Colonic mucosa (tissue), 4 donors: ENCODE data around the gene ST3GAL3. TPM values are rescaled to one million over a fixed set of nuclear protein-coding genes. Genes with fewer than 3 reads are reported as not detected.

ENCODE experiments used
- DNase-seq: peaks from one replicate; pipeline ENCODE4 v3.0.0-alpha.2; 2020
- H3K27ac ChIP-seq: fragments of 200-600 bp; one replicate; pipeline ENCODE4 v1.8.0; 2021
- H3K27me3 ChIP-seq: fragments of 200-600 bp; one replicate; pipeline ENCODE4 v1.8.0; 2021
- H3K36me3 ChIP-seq: fragments of 200-600 bp; one replicate; pipeline ENCODE4 v1.8.0; 2021
- H3K4me1 ChIP-seq: fragments of 200-600 bp; one replicate; pipeline ENCODE4 v1.8.0; 2021; ENCODE audit warnings: mild to moderate bottlenecking
- H3K4me3 ChIP-seq: fragments of 200-600 bp; one replicate; pipeline ENCODE4 v1.8.0; 2021
- H3K9ac ChIP-seq, 2 donors: one replicate each; pipeline ENCODE4 v1.7.0; 2013; ENCODE audit warnings: control low read depth in 2 of 2, low read depth in 2 of 2, low read length in 2 of 2
- H3K9me3 ChIP-seq: fragments of 200-600 bp; one replicate; pipeline ENCODE4 v1.8.0; 2021
- intact Hi-C: fragments of 100-400 bp; cut with DNase I; formaldehyde crosslinking; loops from one replicate; pipeline ENCODE4 v1.14.1; 2022
- total RNA-seq, 2 donors: library from RNA; stranded (reverse); fragmentation: NEBNext Ultra II Directional in 1 of 2; extraction: Animal tissue kit (Norgen Biotek cat#: 25700) in 1 of 2; gene quantifications; one replicate each; pipeline ENCODE4 v1.2.1, GENCODE V29; 2021
- TF ChIP-seq, protein P1 (sequence below): fragments of 200-600 bp; IDR thresholded peaks from one replicate; pipeline ENCODE4 v1.8.0; 2022; ENCODE audit warnings: antibody characterized with exemption, mild to moderate bottlenecking
- donor health status: healthy.
- donor health status: DM: no; HTN: no; CAD: no.
- donor health status: DM: no; HTN: no; CAD: no.

The ST3GAL3 gene
- total RNA-seq, 2 donors from 2014 or later: 5.1 to 6.0 TPM

DNA sequence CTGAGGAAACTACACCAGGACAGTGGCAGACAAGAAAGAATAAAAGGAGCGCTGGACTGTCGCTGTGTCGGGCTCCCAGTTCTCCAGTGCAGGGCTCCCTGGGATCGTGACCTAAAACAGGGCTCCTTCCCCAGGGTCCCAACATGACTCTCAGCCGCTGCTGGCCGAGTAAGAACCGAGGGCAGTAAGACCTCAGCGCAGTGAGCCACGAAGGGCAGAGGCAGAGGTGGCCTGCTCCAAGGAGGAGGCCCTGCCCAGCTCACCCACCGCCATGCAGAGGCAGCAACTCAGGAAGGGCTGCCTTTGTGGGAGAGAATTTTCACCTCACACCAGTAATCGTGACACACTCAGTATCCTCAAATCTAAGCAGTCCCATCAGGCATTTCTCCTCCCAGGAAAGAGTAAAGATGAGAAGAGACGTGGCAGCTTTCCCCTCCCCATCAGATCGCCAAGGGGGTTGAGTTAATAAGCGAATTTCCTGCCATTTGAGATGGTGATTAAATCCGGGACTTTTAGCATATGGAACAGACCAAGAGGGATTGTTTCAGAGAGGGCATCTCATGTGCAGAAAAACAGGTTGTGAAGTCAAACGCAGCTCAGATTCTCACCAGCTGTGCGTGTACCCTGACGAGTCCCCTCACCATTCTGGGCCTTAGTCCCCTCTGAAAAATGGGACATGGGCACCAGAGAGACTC, 206.5 kb downstream of the ST3GAL3 start:
- H3K9ac ChIP-seq: no peak overlapping the region
- H3K27ac ChIP-seq: no peak overlapping the region
- no peaks in the 10 kb centered on the region for H3K36me3 ChIP-seq
- TF ChIP-seq, protein P1, sequence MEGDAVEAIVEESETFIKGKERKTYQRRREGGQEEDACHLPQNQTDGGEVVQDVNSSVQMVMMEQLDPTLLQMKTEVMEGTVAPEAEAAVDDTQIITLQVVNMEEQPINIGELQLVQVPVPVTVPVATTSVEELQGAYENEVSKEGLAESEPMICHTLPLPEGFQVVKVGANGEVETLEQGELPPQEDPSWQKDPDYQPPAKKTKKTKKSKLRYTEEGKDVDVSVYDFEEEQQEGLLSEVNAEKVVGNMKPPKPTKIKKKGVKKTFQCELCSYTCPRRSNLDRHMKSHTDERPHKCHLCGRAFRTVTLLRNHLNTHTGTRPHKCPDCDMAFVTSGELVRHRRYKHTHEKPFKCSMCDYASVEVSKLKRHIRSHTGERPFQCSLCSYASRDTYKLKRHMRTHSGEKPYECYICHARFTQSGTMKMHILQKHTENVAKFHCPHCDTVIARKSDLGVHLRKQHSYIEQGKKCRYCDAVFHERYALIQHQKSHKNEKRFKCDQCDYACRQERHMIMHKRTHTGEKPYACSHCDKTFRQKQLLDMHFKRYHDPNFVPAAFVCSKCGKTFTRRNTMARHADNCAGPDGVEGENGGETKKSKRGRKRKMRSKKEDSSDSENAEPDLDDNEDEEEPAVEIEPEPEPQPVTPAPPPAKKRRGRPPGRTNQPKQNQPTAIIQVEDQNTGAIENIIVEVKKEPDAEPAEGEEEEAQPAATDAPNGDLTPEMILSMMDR: no peak
- no peaks in the 10 kb centered on the region for H3K4me1 ChIP-seq
- no peaks in the 10 kb centered on the region for H3K27me3 ChIP-seq
- H3K9me3 ChIP-seq: no peaks in the 10 kb centered on the region
- intact Hi-C loops: no loop called here
- DNase-seq: no peak
- H3K4me3 ChIP-seq: no peak overlapping the region

DNA sequence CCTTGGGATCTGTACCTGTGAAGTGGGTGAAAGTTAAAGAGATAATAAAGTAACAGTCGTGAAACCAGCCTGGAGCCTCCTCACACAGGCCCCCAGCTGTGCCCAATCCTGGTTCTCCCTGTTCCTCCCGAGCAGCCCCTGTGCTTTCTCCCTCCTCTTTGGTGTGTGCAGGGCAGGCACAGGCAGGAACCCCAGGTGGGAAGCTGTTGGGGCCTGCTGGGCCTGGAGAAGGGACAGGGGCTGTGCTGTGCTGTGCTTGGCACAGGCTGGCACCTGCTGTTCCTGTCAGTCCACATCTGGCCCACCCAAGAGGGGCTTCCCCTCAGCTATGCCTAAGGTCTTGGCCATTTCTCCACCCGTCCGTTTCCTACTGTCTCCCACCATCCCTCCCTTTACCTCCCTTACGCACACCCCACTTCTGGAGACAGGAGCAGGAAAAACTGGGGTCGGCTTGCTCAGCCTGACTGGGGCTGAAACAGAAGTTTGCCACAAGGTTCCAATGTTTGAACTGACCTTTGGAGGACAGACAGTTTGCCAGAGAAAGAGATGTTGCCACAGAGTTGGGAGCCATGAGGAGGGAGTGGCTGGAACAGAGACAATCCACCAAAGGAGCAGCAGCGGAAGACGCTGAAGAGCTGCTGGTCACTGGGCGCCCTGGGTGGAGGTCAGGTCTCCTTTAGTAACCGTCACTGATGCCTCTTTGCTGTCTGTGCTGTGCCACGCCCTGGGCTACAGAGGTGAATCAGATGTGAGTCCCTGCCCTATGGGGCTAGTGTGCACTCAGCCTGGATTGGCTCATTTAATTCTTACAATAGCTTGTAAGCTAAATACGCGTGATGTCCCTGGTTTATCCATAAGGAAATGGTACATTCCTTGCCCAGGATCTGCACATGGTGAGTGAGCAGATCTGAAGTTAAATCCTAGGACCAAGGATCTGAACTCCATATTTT, 207.5 kb downstream of the ST3GAL3 start:
- intact Hi-C loops: no loop called here
- Histone ChIP-seq H3K9ac (no peak overlapping the region), H3K4me1 (no peaks in the 10 kb centered on the region), H3K36me3 (no peaks in the 10 kb centered on the region), H3K4me3 (no peak overlapping the region), H3K27ac (no peak overlapping the region), H3K9me3 (no peaks in the 10 kb centered on the region), H3K27me3 (no peaks in the 10 kb centered on the region)
- TF ChIP-seq, protein P1: no peak
- DNase-seq: no peak

DNA sequence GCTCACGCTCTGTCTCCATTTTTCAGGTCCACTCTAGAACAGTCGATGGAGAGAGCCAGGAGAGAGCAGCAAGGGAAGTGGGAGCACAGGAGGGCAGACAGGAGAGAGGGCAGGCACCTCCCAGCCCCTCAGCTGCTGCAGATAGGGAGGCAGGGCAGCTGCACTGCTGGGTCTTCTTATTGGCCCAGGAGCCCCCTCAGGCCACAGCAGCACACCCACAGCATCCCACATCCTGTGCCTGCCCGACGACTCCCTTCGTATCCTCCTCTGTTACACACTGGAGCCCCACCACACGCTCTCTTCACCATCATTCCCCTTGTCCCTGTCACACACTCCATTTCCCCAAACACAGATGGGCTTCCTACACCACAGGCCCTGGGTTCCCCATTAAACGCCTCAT, 212.6 kb downstream of the ST3GAL3 start:
- no peaks in the 10 kb centered on the region for H3K36me3 ChIP-seq
- no peaks in the 10 kb centered on the region for H3K27me3 ChIP-seq
- no peak overlapping the region for H3K27ac ChIP-seq
- no peak overlapping the region for H3K9ac ChIP-seq
- no peaks in the 10 kb centered on the region for H3K4me1 ChIP-seq
- intact Hi-C loops: no loop called here
- TF ChIP-seq, protein P1: no peak
- H3K9me3 ChIP-seq: no peaks in the 10 kb centered on the region
- H3K4me3 ChIP-seq: no peak overlapping the region
- no peak for DNase-seq

DNA sequence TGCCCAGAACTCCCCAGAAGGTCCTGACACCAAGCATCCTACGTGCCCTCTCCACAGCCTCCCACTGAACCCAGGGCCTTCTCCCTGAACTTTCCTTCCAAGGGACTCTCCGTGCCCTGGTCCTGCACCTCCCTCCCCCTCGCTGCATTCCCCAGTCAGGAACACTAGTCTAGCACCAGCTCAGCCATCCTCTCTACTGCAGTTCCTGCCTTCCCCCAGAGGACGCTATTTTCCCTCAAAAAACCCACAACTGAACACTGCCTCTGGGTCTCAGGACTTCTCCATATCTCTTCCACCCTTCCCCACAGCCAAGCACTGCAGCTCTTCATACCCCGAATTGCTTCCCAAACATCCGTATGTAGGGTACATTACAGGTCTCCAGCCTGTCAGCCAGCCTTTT, 213.7 kb downstream of the ST3GAL3 start:
- H3K9ac ChIP-seq: no peak overlapping the region
- H3K36me3 ChIP-seq: no peaks in the 10 kb centered on the region
- DNase-seq: no peak
- intact Hi-C loops: no loop called here
- no peaks in the 10 kb centered on the region for H3K4me1 ChIP-seq
- TF ChIP-seq, protein P1: no peak
- no peak overlapping the region for H3K27ac ChIP-seq
- no peaks in the 10 kb centered on the region for H3K9me3 ChIP-seq
- no peaks in the 10 kb centered on the region for H3K27me3 ChIP-seq
- no peak overlapping the region for H3K4me3 ChIP-seq

DNA sequence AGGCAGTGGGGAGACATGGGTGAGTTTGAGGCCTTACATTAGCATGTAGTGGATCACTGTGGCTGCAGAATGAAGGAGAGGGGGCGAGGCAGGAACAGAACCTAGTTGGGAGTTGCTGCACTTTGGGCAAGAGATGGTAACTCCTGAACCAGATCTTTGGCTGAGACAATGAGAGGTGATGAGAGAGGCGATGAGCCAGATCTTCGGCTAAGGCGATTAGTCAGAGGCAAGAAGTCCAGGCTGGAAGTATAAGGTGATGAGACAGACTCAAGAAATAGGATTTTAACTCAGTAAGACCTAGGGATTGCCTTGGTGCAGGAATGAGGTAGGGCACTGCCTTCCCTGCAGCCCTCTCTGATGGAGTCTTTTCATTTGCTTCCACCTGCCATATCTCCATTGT, 217.2 kb downstream of the ST3GAL3 start:
- H3K9ac ChIP-seq: no peak overlapping the region
- no peaks in the 10 kb centered on the region for H3K4me1 ChIP-seq
- TF ChIP-seq, protein P1: no peak
- no peak for DNase-seq
- intact Hi-C loops: no loop called here
- no peaks in the 10 kb centered on the region for H3K9me3 ChIP-seq
- H3K27me3 ChIP-seq: no peaks in the 10 kb centered on the region
- H3K36me3 ChIP-seq: no peaks in the 10 kb centered on the region
- H3K27ac ChIP-seq: no peak overlapping the region
- H3K4me3 ChIP-seq: no peak overlapping the region
